ENCODE results near the gene RNU4-1. TPM values are rescaled to one million over a fixed set of nuclear protein-coding genes. Genes with fewer than 3 reads are reported as not detected.

Gene RNU4-1
- total and polyA plus RNA-seq, 4 donors: under 0.01 to 2,200 TPM; not detected in 2

- Histone ChIP-seq H3K9ac (ENCODE audit: insufficient read depth in 1 of 2, low read length in 2 of 2) (no peak overlapping the region), H3K9me3 (ENCODE audit: control insufficient read depth in 4 of 4, insufficient read depth in 3 of 4, low read length in 3 of 4) (no peaks in the 10 kb centered on the region), H3K4me3 (no peak overlapping the region), H3K27me3 (ENCODE audit: control insufficient read depth in 3 of 3, insufficient read depth in 3 of 3, low read length in 2 of 3) (no peaks in the 10 kb centered on the region), H3K36me3 (ENCODE audit: control insufficient read depth in 4 of 4, insufficient read depth in 4 of 4, low read length in 4 of 4) (peaks cover 0 to 5% (median 0%) of the 10 kb centered on the region in 4 donors), H3K4me1 (ENCODE audit: control insufficient read depth in 5 of 5, insufficient read depth in 5 of 5, low read length in 5 of 5) (peaks cover 8 to 53% (median 29%) of the 10 kb centered on the region in 5 donors), H3K27ac (ENCODE audit: low read depth in 1 of 2, low read length in 1 of 2) (peak overlapping the region in 1 of 2 donors; percentile 26)
- no peak for ATAC-seq (ENCODE audit: insufficient read depth, low FRiP score)
- no peak for DNase-seq
- WGBS, 2 donors: 70 to 85% methylated on average over 8 of the region's 8 CpGs
- TF ChIP-seq CTCF (IDR thresholded peaks at IDR 0.05; ENCODE audit: control extremely low read depth, extremely low read depth): no peak
Measured at GRCh38 chr12:120259418-120260202, 33.4 kb downstream of the RNU4-1 start.

- peak overlapping the region; percentile 17 to 50 for H3K27ac ChIP-seq (ENCODE audit: low read depth in 1 of 2, low read length in 1 of 2)
- no peak overlapping the region for H3K9ac ChIP-seq (ENCODE audit: insufficient read depth in 1 of 2, low read length in 2 of 2)
Measured at GRCh38 chr12:120258323-120258896, 34.6 kb downstream of the RNU4-1 start.

GRCh38 chr12:120257041-120257821 is 35.8 kb downstream of the RNU4-1 start:
- 36 to 61% methylated on average over 9 of the region's 9 CpGs for WGBS, 2 donors
- no peak for TF ChIP-seq CTCF (IDR thresholded peaks at IDR 0.05; ENCODE audit: control extremely low read depth, extremely low read depth)
- Histone ChIP-seq H3K27ac (ENCODE audit: low read depth in 1 of 2, low read length in 1 of 2) (peak overlapping the region; percentile 76 to 78), H3K4me3 (no peak overlapping the region), H3K4me1 (ENCODE audit: control insufficient read depth in 5 of 5, insufficient read depth in 5 of 5, low read length in 5 of 5) (peaks cover 8 to 41% (median 12%) of the 10 kb centered on the region in 5 donors), H3K9ac (ENCODE audit: insufficient read depth in 1 of 2, low read length in 2 of 2) (peak overlapping the region; percentile 13 to 73), H3K9me3 (ENCODE audit: control insufficient read depth in 4 of 4, insufficient read depth in 3 of 4, low read length in 3 of 4) (no peaks in the 10 kb centered on the region), H3K27me3 (ENCODE audit: control insufficient read depth in 3 of 3, insufficient read depth in 3 of 3, low read length in 2 of 3) (no peaks in the 10 kb centered on the region), H3K36me3 (ENCODE audit: control insufficient read depth in 4 of 4, insufficient read depth in 4 of 4, low read length in 4 of 4) (peaks cover 0 to 5% (median 0%) of the 10 kb centered on the region in 4 donors)
- DNase-seq (peak; percentile 83 to 96 (median 95)), ATAC-seq (ENCODE audit: insufficient read depth, low FRiP score) (no peak)

More at GRCh38 chr12:120258323-120258896, 34.6 kb downstream of the RNU4-1 start:
- ATAC-seq (ENCODE audit: insufficient read depth, low FRiP score): no peak
- Histone ChIP-seq H3K36me3 (ENCODE audit: control insufficient read depth in 4 of 4, insufficient read depth in 4 of 4, low read length in 4 of 4) (peaks cover 0 to 5% (median 0%) of the 10 kb centered on the region in 4 donors), H3K4me3 (no peak overlapping the region), H3K9me3 (ENCODE audit: control insufficient read depth in 4 of 4, insufficient read depth in 3 of 4, low read length in 3 of 4) (no peaks in the 10 kb centered on the region), H3K4me1 (ENCODE audit: control insufficient read depth in 5 of 5, insufficient read depth in 5 of 5, low read length in 5 of 5) (peaks cover 8 to 48% (median 23%) of the 10 kb centered on the region in 5 donors), H3K27me3 (ENCODE audit: control insufficient read depth in 3 of 3, insufficient read depth in 3 of 3, low read length in 2 of 3) (no peaks in the 10 kb centered on the region)
- no peak for TF ChIP-seq CTCF (IDR thresholded peaks at IDR 0.05; ENCODE audit: control extremely low read depth, extremely low read depth)
- WGBS, 2 donors: 83 to 90% methylated on average over 5 of the region's 5 CpGs
- no peak for DNase-seq
